GM18499 (cell line): ENCODE results near the gene KRTAP4-4.
"Not testable (repeated sequence)": the region's sequence is repeated elsewhere in the genome, so short reads cannot be mapped to it uniquely, and the experiment has no call there.

ENCODE experiments used
- ATAC-seq: cut with Tn5 transposase; IDR thresholded peaks from one replicate; pipeline ENCODE4 v1.9.1; 2021; ENCODE audit warnings: moderate number of reproducible peaks; ENCODE audit not compliant: insufficient read depth, unreplicated experiment

Gene KRTAP4-4

DNA sequence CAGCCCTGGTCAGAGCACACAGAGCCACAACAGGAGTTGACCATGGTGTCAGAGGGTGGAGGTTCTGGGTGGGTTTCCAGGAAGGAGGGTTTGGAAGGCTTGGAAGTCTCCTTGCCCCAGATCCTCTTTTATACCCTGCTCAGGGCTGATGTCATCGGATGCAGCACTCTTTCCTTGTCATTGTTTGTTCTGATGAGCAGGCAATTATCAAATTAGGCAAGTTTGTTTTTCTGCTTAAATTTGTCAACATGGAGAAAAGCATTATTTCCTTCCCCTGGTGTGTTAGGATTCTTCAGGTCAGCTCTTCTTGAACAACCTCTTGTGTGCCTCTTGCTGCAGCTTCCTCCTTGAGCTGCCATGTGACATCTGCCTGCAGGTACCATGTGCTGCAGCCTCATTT is at the start of gene KRTAP4-4:
TSS of gene KRTAP4-4 (minus strand) at position 101 of the 400 bp plus-strand sequence. CDS start at position 44, 57 bp downstream.
- no peak for ATAC-seq

DNA sequence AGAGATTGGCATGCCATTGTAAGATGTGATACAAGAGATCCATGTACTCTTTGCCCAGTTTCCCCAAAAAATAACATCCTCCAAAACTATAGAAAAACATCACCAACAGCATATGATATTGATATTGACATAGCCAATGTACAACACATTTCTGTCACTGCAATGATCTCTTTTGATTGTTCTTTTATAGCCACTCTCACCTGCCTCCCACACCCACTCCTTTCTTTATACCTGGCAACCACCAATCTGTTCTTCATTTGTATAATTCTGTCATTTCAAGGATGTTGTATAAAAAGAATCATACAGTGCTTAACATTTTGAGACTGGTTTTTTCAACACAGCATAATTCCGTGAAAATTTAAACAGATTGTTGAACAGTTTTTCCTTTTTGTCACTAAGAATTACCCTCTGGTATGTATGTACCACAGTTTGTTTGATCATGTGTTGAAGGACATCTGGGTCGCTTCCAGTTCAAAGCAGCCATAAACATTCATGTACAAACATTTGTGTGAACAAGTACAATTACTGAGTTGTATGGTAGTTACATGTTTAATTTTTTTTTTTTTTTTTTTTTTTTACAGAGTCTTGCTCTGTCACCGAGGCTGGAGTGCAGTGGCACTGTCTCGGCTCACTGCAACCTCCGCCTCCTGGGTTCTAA is 39.0 kb upstream of the KRTAP4-4 start:
- ATAC-seq: no peak

DNA sequence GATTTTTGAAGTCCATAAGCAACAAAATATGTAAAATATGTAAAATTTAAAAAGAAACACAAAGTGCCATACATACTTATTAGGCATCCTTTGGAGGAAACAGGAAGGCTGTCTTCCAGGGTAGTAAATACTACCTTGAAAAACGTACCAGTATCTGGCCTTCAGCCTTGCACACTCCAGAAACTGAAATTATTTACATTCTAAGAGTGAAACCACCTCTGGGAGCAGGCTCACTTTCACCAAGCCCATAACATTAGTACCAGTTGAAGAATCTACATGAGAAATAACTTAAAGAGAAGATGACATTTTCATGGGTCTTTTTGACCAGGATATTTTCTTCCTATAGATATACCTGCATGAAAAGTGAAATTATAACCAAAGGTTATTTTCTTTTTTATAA is 35.5 kb upstream of the KRTAP4-4 start:
- ATAC-seq: no peak

GRCh38 chr17:41190328-41190727 is 29.8 kb upstream of the KRTAP4-4 start:
- ATAC-seq: no peak

DNA sequence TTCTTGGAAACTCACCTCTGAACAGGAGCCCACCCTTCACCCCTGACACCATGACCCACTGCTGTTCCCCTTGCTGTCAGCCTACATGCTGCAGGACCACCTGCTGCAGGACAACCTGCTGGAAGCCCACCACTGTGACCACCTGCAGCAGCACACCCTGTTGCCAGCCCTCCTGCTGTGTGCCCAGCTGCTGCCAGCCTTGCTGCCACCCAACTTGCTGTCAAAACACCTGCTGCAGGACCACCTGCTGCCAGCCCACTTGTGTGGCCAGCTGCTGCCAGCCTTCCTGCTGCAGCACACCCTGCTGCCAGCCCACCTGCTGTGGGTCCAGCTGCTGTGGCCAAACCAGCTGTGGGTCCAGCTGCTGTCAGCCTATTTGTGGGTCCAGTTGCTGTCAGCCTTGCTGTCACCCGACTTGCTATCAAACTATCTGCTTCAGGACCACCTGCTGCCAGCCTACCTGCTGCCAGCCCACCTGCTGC is 29.3 kb upstream of the KRTAP4-4 start, which contains the start of gene KRTAP9-1:
TSS of gene KRTAP9-1 (plus strand) at position 51 of the 482 bp plus-strand sequence. CDS start at position 51, 0 bp downstream.
- ATAC-seq: not testable (repeated sequence)

DNA sequence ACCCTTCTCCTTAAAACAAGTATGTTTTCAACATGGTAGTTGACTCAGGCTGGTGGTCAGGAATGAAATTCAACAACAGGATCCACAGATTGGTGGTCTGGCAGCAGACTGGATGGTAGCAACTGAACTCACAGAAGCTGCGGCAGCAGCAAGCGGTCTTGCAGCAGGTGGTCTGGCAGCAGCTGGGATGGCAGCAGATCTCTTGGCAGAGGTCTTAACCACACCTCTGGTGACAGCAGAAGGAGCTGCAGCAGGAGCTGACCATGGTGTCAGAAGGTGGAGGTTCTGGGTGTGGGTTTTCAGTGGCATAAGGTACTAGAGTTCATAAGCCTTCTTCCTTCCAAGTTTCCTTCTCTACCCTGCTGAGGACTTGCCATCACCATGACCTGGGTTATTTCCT is 26.3 kb upstream of the KRTAP4-4 start:
- no peak for ATAC-seq

DNA sequence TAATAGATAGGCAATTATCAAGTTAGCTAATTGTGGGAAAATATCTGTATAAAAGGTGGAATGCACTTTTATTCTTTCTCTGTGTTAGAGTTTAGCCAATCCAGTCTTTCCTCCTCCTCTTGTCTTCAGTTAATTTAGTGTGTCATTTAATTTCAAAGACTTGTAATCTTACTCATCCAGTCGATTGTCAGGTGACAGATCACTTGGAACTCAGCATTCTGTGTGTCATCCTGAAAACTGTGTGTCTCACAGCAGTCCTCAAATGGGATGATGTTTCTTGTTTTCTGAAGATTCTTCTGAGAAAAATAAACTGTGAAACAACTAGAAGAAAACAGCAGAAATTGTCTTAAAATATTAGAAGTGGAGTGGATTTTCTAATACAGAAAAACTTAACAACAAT is 24.5 kb upstream of the KRTAP4-4 start:
- ATAC-seq: no peak

- no peak for ATAC-seq
Observed at GRCh38 chr17:41184480-41184961, 24.0 kb upstream of the KRTAP4-4 start, which contains the start of gene KRTAP4-1. Gene KRTAP4-1, minus strand, starts transcription at chr17:41184911. Its CDS starts 57 bp downstream, at chr17:41184854.

DNA sequence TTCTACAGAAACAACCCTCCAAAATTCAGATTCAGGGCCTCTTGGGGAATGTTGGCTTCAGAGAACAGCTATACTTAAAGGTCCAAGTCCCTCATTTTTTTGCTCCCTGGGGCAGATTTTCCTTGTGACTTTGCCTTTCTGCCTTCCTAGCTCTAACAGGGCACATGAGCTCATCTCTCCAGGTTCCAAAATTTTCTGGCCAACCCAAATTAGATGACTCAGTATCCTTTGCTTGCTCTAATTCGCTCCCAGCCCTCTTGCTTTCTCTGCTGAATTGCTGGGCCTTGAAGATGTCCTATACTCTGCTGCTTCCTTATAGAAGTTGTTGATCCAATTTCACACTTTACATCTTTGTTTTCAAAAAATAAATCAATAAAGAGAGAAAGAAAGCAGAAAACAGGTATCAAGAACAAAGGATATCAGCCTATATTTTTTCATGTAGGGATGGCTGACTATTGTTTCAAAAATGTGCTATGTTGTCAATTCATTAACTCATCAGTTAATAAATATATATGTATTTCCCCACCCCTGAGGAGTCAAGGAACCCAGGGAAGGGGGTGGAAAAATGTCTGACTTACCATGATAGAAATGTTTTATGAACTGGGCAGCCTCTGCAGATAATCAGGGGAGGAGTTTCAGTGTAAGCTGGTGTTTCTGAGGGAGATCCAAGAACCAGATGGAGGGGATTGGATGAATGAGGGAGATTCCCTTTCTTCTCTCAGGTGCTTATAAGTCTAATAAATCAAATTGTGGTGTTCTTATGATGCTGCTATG is 18.5 kb upstream of the KRTAP4-4 start:
- no peak for ATAC-seq

DNA sequence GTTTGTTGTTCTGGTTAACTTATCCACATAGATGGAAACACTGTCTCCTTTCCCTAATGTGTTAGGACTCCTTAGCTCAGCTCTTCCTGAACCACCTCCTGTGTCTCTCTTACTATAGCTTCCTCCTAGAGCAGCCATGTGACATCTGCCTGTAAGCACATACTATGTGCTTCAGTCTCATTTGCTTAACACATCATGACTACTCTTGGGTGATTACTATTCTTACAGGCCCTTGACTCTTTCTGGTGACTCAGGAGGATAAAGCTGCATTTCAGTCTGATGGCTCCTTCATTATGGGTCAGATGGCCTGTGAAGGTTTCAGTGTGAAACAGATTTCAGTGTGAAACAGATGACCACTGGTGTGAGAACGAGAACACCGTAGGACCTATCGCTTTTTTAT is 17.8 kb upstream of the KRTAP4-4 start:
- no peak for ATAC-seq

DNA sequence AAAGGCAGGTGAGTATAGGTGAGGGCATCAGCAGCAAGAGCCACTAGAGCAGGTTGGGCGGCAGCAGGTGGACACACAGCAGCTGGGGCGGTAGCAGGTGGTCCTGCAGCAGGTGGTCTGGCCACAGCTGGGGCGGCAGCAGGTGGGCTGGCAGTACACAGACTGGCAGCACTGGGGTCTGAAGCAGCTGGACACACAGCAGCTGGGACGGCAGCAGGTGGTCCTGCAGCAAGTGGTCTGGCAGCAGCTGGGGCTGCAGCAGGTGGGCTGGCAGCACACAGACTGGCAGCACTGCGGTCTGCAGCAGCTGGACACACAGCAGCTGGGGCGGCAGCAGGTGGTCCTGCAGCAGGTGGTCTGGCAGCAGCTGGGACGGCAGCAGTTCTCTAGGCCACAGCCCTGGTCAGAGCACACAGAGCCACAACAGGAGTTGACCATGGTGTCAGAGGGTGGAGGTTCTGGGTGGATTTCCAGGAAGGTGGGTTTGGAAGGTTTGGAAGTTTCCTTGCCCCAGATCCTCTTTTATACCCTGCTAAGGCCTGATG is 17.3 kb upstream of the KRTAP4-4 start, which contains the start of gene KRTAP4-2:
TSS of gene KRTAP4-2 (minus strand) at position 495 of the 545 bp plus-strand sequence. CDS start at position 438, 57 bp downstream.
- no peak for ATAC-seq

GRCh38 chr17:41176744-41177387 is 16.3 kb upstream of the KRTAP4-4 start:
- ATAC-seq: no peak

DNA sequence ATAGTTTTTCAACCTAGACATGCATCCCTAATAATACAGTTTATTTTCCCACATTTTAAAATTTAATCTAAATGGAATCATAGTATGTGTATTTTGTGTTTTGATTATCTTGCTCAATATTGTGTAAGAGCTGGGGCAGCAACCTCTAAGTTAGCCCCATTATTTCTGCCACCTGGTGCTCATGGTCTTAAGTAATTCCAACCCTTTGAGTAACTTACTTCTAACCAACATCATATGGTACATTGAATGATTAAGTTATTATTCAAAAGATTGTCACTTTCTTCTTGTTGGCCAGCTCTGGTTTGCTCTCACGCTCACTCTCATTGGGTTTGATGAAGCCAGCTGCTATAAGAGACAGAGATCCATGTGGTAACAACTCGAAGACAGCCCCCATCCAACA is 11.3 kb upstream of the KRTAP4-4 start:
- ATAC-seq: no peak

DNA sequence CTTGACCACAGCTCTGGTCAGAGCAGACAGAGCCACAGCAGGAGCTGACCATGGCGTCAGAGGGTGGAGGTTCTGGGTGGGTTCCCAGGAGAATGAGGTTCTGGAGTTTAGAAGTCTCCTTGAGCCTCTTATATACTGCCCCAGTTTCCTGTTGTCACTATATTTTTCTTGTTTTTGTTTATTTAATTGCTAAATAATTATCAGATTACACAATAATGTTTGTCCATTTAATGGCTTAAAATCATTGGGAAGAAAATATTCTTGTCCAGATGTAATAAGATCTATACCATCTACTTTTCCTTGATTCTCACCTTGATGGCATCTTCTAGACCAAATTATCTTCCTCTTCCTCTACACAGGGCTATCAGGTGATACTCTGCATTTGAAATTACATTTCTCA is 7.6 kb upstream of the KRTAP4-4 start, which contains the start of gene KRTAP4-3:
TSS of gene KRTAP4-3 (minus strand) at position 101 of the 400 bp plus-strand sequence. CDS start at position 52, 49 bp downstream.
- no peak for ATAC-seq

GRCh38 chr17:41167561-41167960 is 7.0 kb upstream of the KRTAP4-4 start:
- ATAC-seq: no peak

DNA sequence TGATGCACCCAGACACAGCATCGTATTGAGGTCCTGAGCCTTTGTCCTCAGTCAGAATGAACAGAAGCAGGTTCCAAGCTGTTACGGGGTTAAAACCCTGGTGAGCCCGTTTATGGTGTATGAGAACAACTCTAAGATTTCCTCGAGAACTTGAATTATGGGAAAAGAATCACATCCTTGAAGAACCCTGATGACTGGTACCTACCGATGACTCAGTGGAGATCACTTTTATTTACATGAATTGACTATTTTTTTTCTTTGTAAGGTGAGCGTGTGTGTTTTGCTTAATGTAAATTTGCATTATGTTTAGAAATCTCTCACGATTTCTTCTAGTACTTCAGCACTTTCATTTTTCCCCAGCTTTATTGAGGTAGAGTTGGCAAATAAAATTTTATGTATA is 3.3 kb upstream of the KRTAP4-4 start:
- no peak for ATAC-seq

DNA sequence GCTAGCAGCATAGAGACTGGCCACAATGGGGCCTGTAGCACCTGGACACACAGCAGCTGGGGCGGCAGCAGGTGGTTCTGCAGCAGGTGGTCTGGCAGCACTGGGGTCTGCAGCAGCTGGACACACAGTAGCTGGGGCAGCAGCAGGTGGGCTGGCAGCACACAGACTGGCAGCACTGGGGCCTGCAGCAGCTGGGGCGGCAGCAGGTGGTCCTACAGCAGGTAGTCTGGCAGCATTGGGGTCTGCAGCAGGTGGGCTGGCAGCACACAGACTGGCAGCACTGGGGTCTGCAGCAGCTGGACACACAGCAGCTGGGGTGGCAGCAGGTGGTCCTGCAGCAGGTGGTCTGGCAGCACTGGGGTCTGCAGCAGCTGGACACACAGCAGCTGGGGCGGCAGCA is 358 bp downstream of the KRTAP4-4 start:
- not testable (repeated sequence) for ATAC-seq

DNA sequence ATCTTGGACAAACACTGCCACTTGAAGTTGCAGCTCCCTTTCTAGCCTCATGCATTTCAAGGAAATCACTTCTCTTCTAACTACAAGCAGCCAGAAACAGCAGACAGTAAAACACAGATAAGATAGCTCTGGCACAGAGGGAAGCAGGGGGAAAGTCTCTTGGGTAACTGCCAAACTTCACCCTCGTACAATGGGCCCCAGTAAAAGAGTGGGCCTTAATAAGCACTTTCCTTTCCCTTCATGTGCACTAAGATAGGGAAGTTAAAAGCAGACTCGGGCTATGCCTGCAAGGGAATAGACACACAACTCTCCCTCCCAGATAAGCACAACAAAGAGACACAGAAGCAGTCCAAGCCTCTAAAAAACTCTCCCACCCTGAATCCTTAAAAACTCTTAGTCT is 6.7 kb downstream of the KRTAP4-4 start:
- ATAC-seq: no peak

DNA sequence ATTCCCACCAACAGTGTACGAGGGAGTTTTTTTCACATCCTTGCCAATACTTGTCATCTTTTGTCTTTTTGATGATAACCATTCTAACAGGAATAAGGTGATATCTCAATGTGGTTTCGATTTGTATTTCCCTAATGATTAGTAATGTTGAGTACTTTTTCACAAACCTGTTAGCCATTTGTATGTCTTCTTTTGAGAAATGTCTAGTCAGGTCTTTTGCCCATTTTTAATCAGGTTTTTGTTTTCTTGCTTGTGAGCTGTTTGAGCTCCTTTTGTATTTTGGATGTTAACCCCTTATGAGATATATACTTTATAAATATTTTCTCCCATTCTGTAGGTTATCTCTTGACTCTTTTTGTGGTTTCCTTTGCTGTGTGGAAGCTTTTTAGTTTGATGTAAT is 9.0 kb downstream of the KRTAP4-4 start:
- ATAC-seq: no peak

GRCh38 chr17:41150026-41150425 is 10.5 kb downstream of the KRTAP4-4 start:
- ATAC-seq: no peak
